NCI-H128 (cell line): ENCODE results near the gene GEMIN5.
"Not testable (repeated sequence)": the region's sequence is repeated elsewhere in the genome, so short reads cannot be mapped to it uniquely, and the experiment has no call there.

Experiments
- DNase-seq: peaks from one replicate; lab custom pipeline; 2025; ENCODE audit not compliant: unreplicated experiment; lab: John Stamatoyannopoulos, UW

Gene GEMIN5

GRCh38 chr5:154945695-154946301, 7.8 kb upstream of the GEMIN5 start:
- no peak for DNase-seq

- DNase-seq: no peak
Measured at GRCh38 chr5:154944716-154945115, 6.7 kb upstream of the GEMIN5 start.

- no peak for DNase-seq
Measured at GRCh38 chr5:154943527-154943926, 5.5 kb upstream of the GEMIN5 start.

GRCh38 chr5:154940772-154941620, 3.0 kb upstream of the GEMIN5 start, which contains the start of gene MRPL22:
TSS of gene MRPL22 (plus strand) at chr5:154941073. CDS start at chr5:154941111, 38 bp downstream.
- DNase-seq: peak; percentile 81

- DNase-seq: no peak
Measured at GRCh38 chr5:154940375-154940771, 2.4 kb upstream of the GEMIN5 start.

GRCh38 chr5:154939387-154939786, 1.4 kb upstream of the GEMIN5 start:
- not testable (repeated sequence) for DNase-seq

- DNase-seq: no peak
Measured at GRCh38 chr5:154937186-154937717, 759 bp downstream of the GEMIN5 start.

- DNase-seq: no peak
Measured at GRCh38 chr5:154934881-154935280, 3.1 kb downstream of the GEMIN5 start.

GRCh38 chr5:154933537-154933936, 4.5 kb downstream of the GEMIN5 start:
- no peak for DNase-seq

GRCh38 chr5:154923441-154924430, 14.3 kb downstream of the GEMIN5 start:
- DNase-seq: no peak

- DNase-seq: no peak
Measured at GRCh38 chr5:154917757-154918156, 20.3 kb downstream of the GEMIN5 start.

- no peak for DNase-seq
Measured at GRCh38 chr5:154916874-154917273, 21.1 kb downstream of the GEMIN5 start.

- not testable (repeated sequence) for DNase-seq
Measured at GRCh38 chr5:154905601-154906000, 32.4 kb downstream of the GEMIN5 start.

GRCh38 chr5:154901913-154902312, 36.1 kb downstream of the GEMIN5 start:
- DNase-seq: no peak

- no peak for DNase-seq
Measured at GRCh38 chr5:154901276-154901675, 36.7 kb downstream of the GEMIN5 start.

GRCh38 chr5:154900066-154900465, 37.9 kb downstream of the GEMIN5 start:
- no peak for DNase-seq

GRCh38 chr5:154899151-154899816, 38.7 kb downstream of the GEMIN5 start:
- no peak for DNase-seq

GRCh38 chr5:154898210-154898609, 39.8 kb downstream of the GEMIN5 start:
- no peak for DNase-seq

GRCh38 chr5:154896562-154897165, 41.3 kb downstream of the GEMIN5 start:
- DNase-seq: no peak
